ENCODE measurements around the gene MAB21L1.

MAB21L1 gene

DNA sequence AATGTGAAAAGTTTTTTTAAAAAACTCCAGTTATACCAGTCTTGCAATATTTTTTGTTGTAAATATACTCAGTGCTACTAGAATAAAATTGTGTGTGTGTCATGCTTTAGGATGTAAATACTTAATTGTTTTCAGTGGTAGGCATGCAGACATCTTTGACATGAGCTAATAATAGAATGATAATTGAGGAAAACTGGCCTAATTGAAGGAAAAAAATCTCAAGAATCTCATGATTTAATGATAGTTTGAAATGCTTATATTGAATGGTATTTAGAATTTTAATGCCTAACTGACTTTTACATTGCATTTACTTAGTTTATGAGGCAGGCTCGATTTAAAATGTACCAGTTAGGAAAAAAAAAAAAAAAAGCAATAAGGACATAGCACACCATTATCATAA is 3.2 kb upstream of the MAB21L1 start:
- DNase-seq (ENCODE audit: low read depth, low spot score): no peak

- no peak for DNase-seq (ENCODE audit: low read depth, low spot score)
Observed at GRCh38 chr13:35479038-35479492, 2.6 kb upstream of the MAB21L1 start.

GRCh38 chr13:35478271-35479037 is 2.0 kb upstream of the MAB21L1 start:
- no peak for DNase-seq (ENCODE audit: low read depth, low spot score)

DNA sequence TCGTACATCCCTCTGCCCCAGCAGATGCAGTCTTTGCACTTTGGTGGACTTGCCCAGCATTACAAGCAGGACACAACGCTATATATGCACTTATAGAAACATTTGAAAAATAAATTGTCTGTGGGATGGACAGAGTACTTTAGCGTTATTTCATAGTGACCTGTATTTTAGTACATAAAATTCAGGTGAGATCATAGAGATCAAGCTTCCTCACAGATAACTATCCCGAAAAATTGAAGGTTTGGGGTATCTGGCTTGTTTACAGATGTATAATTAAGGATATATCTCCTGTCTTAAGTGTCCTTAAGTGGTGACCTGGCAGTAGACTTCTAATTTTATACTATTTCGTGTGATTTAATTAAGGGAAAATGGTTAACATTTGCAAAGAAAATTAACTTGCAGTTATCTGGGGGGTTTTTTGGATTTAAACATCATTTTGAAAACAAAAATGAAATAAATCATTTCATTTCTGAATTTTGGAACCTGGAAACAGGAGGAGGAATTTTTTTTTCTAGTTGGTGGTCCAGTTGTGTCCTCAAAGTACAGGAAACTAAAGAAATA is 977 bp upstream of the MAB21L1 start:
- DNase-seq (ENCODE audit: low read depth, low spot score): no peak

DNA sequence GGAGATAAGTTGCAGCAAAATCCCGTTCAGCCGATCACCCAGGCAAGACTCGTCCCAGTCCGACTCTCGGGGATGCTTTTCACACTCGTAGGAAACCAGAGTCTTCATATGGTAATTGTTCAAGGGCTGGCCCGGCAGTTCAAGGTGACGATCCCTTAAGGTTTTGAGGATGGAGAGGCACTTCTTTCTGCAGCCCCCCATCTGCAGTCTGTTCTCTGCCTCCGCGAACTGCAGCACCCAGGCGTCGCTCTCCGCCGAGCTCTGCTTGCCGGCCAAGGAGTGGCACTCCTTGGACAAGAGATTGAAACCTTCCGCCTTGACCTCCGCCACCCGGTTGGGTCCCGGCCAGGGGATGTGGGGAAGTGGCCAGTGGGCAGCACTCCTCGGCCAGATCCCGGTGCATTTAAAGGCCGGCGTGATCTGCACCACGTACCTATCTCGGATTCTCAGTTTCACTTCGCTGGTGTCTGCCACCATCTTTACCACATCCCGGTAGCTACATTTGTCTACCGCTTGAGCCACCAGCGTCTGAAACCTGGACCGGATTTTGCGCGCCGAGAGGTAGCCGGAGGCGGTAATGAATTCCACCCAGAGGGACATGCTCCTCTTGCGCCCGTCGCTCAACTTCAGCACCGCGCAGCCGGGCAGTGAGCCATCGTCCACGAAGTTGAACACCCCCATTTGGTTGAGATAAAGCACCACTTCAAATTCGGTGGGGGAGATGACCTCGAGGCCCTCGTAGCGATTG is 1.1 kb downstream of the MAB21L1 start:
- DNase-seq (ENCODE audit: low read depth, low spot score): peak; percentile 56

DNA sequence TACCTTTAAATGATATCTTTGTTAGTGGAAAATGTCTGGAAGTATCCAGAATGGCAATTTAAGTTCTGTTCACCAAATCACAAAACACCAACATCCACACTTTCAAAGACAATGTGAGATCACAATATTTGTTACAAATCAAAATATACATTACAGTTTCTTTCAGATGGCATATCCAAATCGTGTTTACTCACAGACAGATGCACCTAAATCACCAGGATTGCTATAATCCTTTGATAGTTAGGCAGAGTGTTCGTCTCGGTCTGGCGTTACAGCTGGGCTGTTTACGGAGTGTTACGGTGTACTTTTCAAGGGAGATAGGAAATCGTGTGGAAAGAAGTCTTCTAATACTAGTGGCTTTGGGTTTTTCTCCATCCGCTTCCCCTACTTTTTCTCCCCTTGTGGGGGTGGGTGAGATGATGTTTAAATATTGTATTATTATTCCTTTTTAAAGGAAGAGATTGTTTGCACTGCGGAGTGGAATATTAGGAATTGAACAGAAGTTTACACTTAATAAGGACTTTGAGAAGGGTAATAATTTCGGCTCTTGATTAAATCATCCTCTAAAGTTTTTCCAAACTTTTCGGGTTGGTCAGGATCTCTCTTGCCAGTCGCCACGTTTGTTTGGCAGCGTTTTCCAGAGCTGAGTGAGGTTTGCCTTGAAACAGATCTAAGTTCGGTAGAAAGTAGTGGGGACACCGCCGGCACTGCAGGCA is 1.8 kb downstream of the MAB21L1 start:
- DNase-seq (ENCODE audit: low read depth, low spot score): no peak

DNA sequence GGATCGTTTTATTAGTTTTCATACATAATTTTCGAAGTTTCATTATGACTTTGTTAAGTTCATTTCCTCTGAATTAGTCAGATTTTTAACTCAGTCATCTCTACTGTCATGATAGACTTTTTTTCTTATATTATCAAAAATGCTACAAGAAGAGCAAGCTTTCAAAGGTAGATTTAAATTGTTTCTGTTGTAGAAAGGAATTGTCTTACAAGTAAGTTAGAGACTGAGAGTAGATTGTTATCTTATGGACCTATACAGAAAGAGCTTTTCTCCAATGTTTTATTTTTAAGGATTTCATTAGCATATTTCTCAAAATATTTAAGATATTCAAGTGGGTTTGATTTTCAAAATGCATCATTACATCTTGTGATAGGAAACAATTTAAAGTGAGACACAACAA is 2.7 kb downstream of the MAB21L1 start:
- no peak for DNase-seq (ENCODE audit: low read depth, low spot score)

DNA sequence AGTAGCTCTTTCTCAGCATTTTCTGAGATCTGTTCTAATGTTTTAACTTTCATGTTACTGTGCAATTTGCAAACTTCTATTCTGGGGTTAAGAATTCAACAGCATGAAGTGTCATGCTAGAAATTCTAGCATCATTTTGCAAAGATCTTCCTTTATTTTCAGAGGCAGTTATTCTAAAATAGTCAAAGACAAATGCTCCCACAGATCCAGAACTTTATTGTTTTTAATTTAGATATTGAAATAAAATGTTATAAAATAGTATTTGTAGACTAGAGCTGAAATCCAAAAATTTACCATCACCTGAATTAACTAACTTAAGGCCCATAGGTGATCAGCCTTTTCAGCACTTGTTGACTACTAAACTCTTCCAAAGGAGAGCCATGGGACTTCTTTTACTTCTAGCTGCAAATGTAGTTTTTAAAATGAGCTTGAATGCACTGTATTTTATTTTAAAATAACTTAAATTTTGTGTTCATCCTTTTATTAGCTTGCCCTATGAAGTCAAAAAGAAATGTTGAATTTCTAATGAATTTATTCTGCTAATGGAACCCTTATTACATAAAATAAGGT is 3.2 kb downstream of the MAB21L1 start:
- DNase-seq (ENCODE audit: low read depth, low spot score): no peak

- no peak for DNase-seq (ENCODE audit: low read depth, low spot score)
Observed at GRCh38 chr13:35472323-35472881, 4.1 kb downstream of the MAB21L1 start.

GRCh38 chr13:35471706-35472322 is 4.7 kb downstream of the MAB21L1 start:
- no peak for DNase-seq (ENCODE audit: low read depth, low spot score)

DNA sequence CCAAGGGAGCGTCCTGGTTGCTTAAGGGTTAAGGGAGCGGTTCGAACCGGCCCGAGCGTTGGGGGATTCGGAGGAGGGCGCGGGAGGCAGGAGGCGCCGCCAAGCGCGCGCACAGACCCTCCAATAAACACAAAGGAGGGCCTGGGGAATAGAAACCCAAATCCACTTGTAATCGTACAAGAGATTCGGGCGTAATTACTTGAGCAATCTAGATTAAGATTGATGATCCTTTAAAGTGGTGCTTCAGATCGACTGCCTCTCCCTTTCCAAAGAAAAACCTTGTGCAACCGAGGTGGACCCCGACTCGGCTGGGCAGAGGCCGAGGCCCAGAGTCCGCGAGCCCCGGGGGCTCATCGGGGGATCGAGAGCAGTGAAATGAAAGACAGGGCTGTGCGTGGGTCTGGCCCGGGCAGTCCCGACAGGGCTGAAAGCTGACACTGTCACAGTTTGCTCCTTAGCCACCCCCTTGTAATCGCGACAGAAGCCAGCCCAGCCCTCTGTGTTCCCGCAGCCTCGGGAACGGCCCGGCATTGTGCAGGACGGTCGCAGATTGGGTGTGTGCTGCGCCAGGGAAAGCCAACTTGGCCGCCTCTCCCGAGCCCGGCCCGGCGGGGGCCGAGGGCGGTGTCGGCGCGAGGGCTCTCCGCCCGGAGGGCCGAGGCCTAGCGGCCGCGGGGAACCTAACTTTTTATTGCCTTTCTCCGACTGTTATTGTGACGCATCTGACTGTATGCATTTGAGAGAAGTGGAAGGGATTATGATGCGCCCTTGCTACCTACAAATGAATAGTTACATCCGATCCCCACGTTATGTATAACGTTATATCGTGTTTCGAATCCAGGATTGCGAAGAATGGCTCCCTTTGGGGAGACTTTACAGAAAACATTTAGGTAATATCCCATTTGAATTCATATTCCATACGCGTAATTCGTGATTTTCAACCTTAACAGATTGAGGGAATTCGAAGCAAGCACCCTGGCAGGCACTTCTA is 5.5 kb downstream of the MAB21L1 start:
- no peak for DNase-seq (ENCODE audit: low read depth, low spot score)

GRCh38 chr13:35469806-35470525 is 6.5 kb downstream of the MAB21L1 start:
- DNase-seq (ENCODE audit: low read depth, low spot score): no peak

DNA sequence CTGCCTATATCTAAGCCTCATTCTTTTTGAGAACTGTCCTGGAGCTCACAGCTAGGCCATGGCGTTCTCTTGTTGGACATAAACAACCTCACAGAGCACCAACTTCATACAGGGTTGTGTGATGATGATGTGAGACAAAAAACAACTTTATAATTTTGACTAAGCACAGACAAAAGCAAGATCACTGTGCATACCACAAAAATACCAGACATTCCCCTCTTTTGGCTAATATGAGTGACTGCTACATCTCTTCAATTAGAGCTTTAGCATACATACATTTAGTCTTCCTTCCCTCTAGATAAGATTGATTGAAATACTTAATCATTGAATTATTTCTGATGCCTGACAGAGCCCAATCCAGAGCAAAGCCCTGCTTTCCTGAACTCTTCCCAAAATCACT is 8.3 kb downstream of the MAB21L1 start:
- DNase-seq (ENCODE audit: low read depth, low spot score): no peak

GRCh38 chr13:35465371-35465770 is 11.1 kb downstream of the MAB21L1 start:
- no peak for DNase-seq (ENCODE audit: low read depth, low spot score)

- DNase-seq (ENCODE audit: low read depth, low spot score): no peak
Observed at GRCh38 chr13:35460061-35460460, 16.4 kb downstream of the MAB21L1 start.

DNA sequence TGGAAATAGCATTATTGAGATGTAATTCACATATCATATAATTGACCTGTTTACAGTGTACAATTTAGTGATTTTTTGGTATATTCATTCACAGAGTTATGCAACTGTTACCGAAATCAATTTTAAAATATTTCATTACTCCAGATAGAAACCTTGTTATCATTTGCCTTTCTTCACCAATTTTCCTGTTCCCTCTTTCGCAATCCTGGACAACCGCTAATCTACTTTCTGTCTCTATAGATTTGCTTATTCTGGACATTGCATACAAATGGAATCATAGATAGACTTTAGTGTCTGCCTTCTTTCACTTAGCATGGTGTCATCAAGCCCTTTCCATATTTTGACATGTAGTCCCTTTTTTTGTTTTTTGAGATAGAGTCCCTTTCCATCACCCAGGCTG is 19.2 kb downstream of the MAB21L1 start:
- no peak for DNase-seq (ENCODE audit: low read depth, low spot score)

DNA sequence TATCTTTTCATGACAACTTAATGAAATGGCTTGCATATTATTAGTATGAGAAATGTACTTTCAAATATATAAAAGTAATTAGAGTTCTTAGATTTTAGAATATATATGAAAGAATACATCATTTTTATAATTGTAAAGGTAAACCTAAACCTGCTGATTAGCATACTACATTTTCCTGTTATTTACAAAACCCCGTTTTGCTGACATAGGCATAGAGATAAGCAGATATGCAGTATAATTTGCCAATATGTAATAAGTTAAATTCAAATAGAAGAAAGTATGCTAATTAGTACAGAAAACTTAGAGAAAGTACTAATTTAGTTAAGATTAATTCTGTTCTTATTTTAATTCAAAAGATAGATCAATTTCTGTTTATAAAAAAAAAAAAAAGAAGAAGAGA is 21.5 kb downstream of the MAB21L1 start:
- DNase-seq (ENCODE audit: low read depth, low spot score): no peak

GRCh38 chr13:35449821-35450220 is 26.7 kb downstream of the MAB21L1 start:
- no peak for DNase-seq (ENCODE audit: low read depth, low spot score)

DNA sequence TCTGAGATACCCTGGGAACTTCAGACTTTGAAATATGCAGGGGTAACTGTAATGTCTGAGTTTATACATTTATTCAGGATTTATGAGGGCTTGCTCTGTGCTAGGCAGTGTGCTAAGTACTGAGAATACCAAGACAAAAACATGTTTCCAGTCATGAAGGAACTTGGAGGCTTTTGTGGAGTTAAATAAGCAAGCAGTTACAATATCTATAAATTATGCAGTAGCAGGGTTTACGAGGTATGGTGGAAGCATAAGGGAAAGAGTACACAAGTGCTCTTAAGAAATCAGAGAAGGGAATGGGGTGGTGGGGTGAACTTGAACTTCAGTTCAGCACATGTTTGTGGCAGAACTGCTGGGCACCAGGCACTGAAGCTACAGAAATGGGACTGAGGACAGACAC is 28.0 kb downstream of the MAB21L1 start:
- no peak for DNase-seq (ENCODE audit: low read depth, low spot score)

All from iPS DF 19.7 (cell line).